PFSK-1 (cell line): ENCODE data around the gene PCSK5.

Experiments used
- POLR2AphosphoS5 ChIP-seq: IDR thresholded peaks from 2 replicates; pipeline ENCODE4 v1.6.1; 2012; ENCODE audit warnings: low read depth, mild to moderate bottlenecking, control low read depth, low read length, moderate library complexity
- TAF1 ChIP-seq: IDR thresholded peaks from 2 replicates; pipeline ENCODE4 v1.6.1; 2012; ENCODE audit warnings: low read length, control low read depth, borderline replicate concordance; ENCODE audit not compliant: insufficient read depth

GRCh38 chr9:76026796-76027195 is 136.3 kb downstream of the PCSK5 start:
- TF ChIP-seq POLR2AphosphoS5 (no peak), TAF1 (no peak)
